GM21423 (cell line): Measurements from ENCODE around the gene NXPH2.
"Not testable (repeated sequence)": the region's sequence is repeated elsewhere in the genome, so short reads cannot be mapped to it uniquely, and the experiment has no call there.

Experiments used
- ATAC-seq: cut with Tn5 transposase; IDR thresholded peaks from one replicate; pipeline ENCODE4 v1.9.1; 2021; ENCODE audit warnings: mild to moderate bottlenecking, moderate library complexity; ENCODE audit not compliant: unreplicated experiment

NXPH2 gene

GRCh38 chr2:138760676-138761075 is 19.5 kb downstream of the NXPH2 start:
- ATAC-seq = no peak

DNA sequence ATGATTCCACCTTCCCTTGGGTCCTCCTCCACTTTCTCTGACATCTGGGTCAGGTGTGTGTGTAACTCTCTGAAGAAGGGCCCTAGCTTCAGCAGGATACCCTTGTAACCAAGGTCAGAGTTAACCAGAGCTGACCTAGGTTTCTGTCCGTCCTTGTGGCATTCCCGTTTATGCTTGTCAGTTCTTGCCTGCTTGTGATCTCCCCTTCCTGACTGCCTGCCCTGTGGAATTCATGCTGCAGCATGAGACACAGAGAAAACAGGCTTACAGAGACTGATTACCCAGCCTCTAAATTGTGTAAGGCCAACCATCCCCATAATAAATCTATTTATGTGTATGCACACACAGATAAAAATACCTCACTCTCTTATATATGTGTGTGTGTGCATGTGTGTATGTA is 22.8 kb downstream of the NXPH2 start:
- ATAC-seq = no peak

- ATAC-seq = no peak
Observed at GRCh38 chr2:138752197-138752956, 27.8 kb downstream of the NXPH2 start.

GRCh38 chr2:138744713-138745112 is 35.5 kb downstream of the NXPH2 start:
- no peak for ATAC-seq

DNA sequence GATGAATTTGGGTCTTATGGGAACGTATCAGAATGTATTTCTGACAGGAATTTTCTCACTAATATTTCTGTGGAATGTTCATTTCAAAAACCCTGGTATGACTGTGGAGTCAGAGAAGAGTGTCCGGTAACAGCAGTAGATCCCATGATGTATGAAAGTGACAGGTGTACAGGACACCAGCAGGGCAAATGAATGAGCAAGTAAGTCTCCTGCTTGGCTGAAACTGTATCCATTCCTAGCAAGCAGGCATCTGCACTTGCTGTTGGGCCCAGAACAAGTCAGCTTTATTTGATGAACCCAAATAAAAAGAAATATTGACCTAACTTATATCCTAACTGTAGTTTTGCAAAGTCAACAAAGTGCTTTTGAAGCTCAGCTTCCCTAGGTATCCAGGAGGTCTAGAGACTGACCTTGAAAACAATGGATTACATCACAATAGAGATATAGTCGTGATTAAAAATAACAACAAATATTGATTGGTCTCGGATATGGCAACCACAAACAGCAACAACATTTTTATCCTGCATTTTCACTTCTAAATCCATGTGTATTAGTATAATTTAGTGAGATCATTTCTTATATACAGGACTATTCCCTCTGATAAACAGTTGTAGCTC is 37.6 kb downstream of the NXPH2 start:
- ATAC-seq = no peak

DNA sequence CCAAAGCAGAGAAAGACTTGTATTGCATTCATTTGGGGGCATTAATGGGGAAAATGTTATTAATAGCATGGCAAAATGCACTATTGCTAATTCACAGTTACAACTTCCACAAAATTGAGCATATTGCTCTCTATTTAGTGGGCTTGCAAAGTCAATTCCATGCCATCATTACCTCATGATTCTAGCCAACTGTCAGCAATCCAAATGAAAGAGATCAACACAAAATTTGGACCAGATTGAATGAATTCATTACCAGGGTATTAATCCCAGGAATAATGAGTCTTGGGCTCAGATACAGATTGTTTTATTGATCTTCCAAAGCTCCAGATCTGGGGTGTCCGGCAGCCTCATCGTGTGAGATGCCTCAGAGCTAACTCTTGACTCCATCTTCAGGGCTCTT is 38.3 kb downstream of the NXPH2 start:
- ATAC-seq = no peak

GRCh38 chr2:138737009-138737554 is 43.1 kb downstream of the NXPH2 start:
- ATAC-seq = not testable (repeated sequence)

- ATAC-seq = no peak
Observed at GRCh38 chr2:138732651-138733050, 47.5 kb downstream of the NXPH2 start.

DNA sequence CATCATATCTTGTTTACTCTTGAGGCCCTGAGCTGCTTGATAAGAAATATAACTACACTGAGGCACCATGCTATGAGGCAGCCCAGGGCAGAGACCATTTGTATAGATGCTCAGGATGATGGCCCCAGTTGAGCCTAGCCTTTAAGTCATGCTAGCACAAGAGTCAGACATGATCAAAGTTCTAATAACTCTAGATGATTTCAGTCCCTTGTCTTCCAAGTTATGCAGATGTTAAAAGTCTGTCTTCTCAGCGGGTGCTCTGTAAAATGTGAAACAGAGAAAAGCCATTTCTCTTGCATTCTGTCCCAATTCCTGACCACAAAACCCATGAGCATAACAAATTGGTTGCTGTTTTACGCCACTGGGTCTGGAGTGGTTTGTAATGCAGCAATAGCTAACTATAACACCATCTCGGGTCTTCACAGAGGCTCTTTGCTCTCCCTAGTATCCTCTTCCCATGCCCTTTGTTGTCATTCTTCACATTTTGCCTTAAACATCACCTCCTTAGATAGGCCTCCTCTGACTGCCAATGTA is 49.6 kb downstream of the NXPH2 start:
- peak; percentile 86 for ATAC-seq

GRCh38 chr2:138727956-138728355 is 52.2 kb downstream of the NXPH2 start:
- ATAC-seq = no peak

DNA sequence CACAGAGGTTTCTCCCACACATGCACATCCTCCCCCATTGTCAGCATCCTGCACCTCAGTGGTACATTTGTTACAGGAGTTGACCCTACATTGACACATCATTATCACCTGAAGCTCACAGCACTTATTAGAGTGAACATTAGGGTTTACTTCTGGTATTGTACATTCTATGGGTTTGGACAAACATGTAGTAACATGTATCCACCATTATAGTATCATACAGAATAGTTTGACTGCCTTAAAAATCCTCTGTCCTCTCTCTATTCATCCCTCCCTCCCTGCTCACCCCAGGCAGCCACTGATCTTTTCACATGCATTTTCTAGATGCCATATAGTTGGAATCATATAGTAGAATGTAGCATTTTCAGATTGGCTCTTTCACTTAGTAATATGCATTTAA is 53.5 kb downstream of the NXPH2 start:
- no peak for ATAC-seq

DNA sequence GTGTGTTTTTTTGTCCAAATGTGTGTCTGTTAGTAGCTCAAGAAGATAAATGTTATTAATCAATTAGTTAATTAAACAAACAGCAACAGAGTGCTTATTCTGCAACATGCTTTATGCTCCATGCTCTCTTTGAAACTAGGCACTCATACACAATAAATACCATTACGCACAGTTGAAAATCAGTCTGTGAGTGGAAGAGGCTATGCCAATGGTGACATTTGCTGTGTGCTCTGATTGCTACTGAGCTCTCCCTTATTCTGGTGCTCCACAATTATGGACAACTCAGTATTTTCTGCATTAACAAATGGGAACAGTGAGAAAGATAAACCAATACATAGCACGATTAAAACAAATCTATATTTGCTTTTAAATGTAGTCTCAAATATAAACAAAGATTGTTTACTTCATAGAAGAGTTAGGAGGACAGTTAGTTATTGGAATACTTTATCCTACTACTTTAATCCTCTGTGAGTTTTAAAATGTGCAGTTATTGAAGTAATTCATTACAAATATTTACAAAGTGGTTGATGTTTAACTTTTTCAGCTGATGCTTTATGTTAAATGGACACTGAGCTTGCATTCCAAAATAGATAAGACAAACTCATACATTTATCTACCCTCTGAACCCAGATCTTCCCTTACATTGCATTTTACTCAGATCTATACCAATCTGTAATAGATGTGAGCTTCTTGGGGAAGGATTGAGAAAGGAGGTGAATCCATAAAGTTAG is 55.3 kb downstream of the NXPH2 start:
- ATAC-seq = no peak

GRCh38 chr2:138724327-138724726 is 55.9 kb downstream of the NXPH2 start:
- ATAC-seq = no peak

GRCh38 chr2:138723196-138723987 is 56.8 kb downstream of the NXPH2 start:
- ATAC-seq = no peak

DNA sequence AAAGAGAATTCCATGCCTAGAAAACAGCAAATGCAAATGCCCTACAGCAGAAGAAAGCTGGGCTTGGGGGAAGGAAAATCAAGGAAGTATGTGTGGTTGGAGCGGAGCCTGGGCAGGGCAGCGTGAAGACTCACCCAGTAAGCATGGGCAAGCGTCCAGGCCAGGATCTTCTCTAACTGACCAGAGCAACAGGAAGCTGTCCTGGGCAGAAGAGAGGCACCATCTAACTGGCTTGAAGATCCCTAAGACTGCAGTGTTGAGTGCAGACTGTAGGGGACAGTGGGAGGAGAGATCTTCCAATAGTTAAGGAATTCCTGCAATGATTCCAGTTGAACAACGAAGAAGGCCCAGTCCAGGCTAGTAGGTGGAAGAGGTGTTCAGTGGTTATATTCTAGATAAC is 57.9 kb downstream of the NXPH2 start:
- no peak for ATAC-seq

DNA sequence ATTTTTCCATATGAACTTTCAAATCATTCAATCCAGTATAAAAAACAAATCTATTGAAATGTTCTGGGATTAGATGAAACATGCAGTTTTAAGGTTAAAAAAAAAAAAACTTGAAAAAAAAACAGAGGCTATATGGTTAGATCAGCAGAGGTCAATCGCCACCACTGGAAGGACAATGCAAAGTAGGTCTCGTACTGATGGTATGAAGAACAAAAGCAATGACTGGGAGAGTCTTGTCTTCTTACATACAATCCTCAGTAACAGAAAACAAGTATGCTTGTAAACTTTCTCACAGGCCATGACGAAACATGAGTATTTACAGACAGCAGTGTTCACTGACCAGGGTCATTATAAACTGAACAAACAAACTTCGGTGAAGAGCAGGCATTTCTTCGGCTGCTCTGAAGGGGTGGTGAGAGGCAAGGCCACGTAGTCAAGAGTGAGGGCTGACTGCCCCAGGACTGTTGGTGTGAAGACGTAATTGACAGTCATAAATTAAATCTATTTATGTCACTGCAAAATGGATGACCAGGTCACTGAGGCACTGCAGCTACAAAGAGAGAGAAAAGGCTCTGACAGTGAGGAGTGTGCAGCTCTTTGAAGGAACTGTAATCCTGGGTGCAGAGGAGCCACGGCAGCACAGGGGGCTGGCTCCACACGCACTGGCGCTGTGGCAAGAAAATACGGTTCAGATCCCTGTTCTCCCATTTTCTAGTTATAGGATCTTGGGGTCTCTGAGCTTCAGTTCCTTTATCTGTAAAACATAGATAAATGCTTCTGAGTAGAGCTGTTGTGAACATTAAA is 60.0 kb downstream of the NXPH2 start:
- no peak for ATAC-seq

DNA sequence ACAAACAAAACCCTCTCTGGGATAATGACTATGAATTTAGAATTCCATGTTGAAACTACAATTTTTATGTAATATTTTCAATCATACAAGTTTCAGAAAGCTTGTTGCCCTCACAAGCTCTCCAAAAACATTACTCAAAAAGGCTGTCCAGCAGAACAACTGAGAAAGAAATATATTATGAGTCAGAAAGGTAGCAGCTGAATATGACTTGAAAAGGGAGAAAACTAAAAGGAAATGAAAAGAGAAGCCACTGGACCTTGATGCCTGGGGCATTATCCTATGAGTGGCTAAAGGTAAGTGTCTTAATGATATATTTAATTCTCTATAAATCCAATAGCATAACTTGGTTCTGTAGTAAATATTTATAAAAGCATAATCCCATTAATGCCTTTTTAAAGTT is 61.8 kb downstream of the NXPH2 start:
- ATAC-seq = no peak

DNA sequence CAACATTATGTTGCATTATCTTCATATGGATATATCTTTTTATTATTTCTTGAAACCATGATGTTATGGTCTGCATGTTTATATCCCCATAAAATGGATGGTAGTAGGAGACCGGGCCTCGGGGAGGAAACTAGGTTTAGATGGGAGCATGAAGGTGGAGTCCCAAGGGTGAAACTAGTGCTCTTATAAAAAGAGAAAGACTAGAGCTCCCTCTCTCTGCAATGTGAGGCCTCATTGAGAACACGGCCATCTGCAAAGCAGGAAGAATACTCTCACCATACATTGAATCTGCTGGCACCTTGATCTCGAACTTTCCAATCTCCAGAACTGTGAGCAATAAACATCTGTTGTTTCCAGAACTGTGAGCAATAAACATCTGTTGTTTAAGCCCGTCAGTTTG is 64.0 kb downstream of the NXPH2 start:
- ATAC-seq = no peak

DNA sequence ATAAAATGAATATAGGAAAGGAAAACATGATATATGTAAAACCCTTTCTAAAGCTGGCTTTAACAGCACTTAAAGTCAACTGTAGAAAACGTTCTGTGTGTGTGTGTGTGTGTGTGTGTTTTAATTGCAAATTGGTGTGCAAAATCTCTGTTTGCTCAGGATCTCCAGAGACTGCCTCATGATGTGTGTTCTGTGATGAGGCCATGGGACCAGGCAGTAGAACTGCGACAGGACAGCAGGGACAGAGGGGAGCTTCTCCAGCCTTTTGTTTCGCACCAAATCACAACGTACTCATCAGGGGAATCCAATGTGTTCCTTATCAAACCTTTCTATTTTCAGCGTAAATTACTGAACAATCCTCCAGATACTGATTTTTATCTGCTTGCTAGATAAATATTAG is 66.7 kb downstream of the NXPH2 start:
- no peak for ATAC-seq

- no peak for ATAC-seq
Observed at GRCh38 chr2:138713069-138713496, 67.1 kb downstream of the NXPH2 start.
